Parathyroid adenoma (tissue), 2 donors: Measurements from ENCODE around the gene IGF1R.
A peak's percentile ranks its signal among the peaks of the same experiment; 100 is the strongest.

Experiments used
- H2AFZ ChIP-seq: fragments of 300-600 bp; sonication (generic); one replicate; pipeline ENCODE4 v1.7.0; 2017; ENCODE audit warnings: antibody characterized with exemption, mild to moderate bottlenecking
- H3K27ac ChIP-seq: fragments of 300-600 bp; sonication (generic); one replicate; pipeline ENCODE4 v1.7.0; 2017
- H3K27me3 ChIP-seq: fragments of 300-600 bp; sonication (generic); one replicate; pipeline ENCODE4 v1.7.0; 2017; ENCODE audit warnings: low read length; ENCODE audit not compliant: control insufficient read depth, insufficient read depth
- H3K36me3 ChIP-seq: fragments of 300-600 bp; sonication (generic); one replicate; pipeline ENCODE4 v1.7.0; 2017; ENCODE audit warnings: low read length; ENCODE audit not compliant: control insufficient read depth, insufficient read depth
- H3K4me1 ChIP-seq: fragments of 300-600 bp; sonication (generic); one replicate; pipeline ENCODE4 v1.7.0; 2017; ENCODE audit warnings: control low read depth
- H3K4me2 ChIP-seq: fragments of 300-600 bp; sonication (generic); one replicate; pipeline ENCODE4 v1.7.0; 2017; ENCODE audit warnings: low read length
- H3K4me3 ChIP-seq: fragments of 300-600 bp; sonication (generic); one replicate; pipeline ENCODE4 v1.7.0; 2017; ENCODE audit warnings: low read depth, low read length
- H3K79me2 ChIP-seq: fragments of 300-600 bp; sonication (generic); one replicate; pipeline ENCODE4 v1.7.0; 2017; ENCODE audit warnings: control low read depth
- H3K9ac ChIP-seq: fragments of 300-600 bp; sonication (generic); one replicate; pipeline ENCODE4 v1.7.0; 2017; ENCODE audit warnings: mild to moderate bottlenecking
- H3K9me3 ChIP-seq: fragments of 300-600 bp; sonication (generic); one replicate; pipeline ENCODE4 v1.7.0; 2017; ENCODE audit warnings: low read length; ENCODE audit not compliant: control insufficient read depth
- TF ChIP-seq, protein P1 (sequence below): fragments of 300-600 bp; sonication (generic); IDR thresholded peaks from one replicate; pipeline ENCODE4 v1.7.0; 2017; ENCODE audit warnings: antibody characterized with exemption, mild to moderate bottlenecking
- donor health status: primary hyperparathyroidism.

Gene IGF1R

DNA sequence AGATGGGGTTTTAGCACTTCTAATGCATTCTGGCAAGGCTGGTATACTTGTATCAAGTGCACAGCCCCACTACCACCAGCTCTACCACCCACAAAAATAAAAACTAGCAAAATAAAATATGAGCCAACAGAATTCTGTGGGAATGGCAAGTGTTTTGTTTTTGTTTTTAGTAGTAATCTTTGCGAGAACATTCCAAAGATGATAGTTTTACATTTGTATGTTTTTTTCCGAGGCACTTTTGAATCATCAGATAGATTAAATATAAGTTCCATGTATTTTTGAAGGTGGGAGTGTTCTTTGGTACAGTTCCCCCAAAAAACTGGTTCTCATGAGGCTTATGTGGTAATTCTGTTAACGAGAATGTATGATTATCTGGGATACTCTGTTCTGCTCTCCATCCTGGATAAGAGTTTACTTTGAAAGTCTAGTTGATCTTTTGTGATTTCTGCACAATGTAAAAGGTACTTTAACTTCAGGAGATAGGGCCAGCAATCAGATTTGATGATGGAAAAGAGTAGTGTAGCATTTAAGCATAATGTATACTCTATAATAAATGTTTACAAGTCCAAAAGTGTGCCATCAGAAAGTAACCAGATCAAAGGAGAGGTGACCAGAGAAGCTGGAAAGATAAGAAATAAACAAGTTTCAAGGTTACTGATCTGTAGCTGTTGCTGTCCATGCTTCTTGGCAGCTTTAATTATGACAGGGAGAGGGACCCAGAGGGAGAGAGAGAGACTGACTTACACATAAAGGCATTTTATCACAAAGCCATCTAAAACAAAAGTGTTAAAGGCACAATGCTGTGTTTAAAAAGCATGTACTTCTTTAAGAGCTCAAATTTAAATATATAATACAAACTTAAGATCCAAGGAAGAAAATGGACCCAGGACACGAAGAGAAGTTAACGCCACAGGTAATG is 228.4 kb downstream of the IGF1R start:
- no peaks in the 10 kb centered on the region for H3K27me3 ChIP-seq
- no peaks in the 10 kb centered on the region for H3K36me3 ChIP-seq
- no peak overlapping the region for H3K9ac ChIP-seq
- H2AFZ ChIP-seq = no peak overlapping the region
- H3K79me2 ChIP-seq = no peaks in the 10 kb centered on the region
- H3K9me3 ChIP-seq = no peaks in the 10 kb centered on the region
- H3K27ac ChIP-seq = peak overlapping the region; percentile 65
- TF ChIP-seq, protein P1, sequence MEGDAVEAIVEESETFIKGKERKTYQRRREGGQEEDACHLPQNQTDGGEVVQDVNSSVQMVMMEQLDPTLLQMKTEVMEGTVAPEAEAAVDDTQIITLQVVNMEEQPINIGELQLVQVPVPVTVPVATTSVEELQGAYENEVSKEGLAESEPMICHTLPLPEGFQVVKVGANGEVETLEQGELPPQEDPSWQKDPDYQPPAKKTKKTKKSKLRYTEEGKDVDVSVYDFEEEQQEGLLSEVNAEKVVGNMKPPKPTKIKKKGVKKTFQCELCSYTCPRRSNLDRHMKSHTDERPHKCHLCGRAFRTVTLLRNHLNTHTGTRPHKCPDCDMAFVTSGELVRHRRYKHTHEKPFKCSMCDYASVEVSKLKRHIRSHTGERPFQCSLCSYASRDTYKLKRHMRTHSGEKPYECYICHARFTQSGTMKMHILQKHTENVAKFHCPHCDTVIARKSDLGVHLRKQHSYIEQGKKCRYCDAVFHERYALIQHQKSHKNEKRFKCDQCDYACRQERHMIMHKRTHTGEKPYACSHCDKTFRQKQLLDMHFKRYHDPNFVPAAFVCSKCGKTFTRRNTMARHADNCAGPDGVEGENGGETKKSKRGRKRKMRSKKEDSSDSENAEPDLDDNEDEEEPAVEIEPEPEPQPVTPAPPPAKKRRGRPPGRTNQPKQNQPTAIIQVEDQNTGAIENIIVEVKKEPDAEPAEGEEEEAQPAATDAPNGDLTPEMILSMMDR = no peak
- no peak overlapping the region for H3K4me3 ChIP-seq
- peak overlapping the region; percentile 14 for H3K4me2 ChIP-seq
- peaks cover 24% of the 10 kb centered on the region for H3K4me1 ChIP-seq

DNA sequence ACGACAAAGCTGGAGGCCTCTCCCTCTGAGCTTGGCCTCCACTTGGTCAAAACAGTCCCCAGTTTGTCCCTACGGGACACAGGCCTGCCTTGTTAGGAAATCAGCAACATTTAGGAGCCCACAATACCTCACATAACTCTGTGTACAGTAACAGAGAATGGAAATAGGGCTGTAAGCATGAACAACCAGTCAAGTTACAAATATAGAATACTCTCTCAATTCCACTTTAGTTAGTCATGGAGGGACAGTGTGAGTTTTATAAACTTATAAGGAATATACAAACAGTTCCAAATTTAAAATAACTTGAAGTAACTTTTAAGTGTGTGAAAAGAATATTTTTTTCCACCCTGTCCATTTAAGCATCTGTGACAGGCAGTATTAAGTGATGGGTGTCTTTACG is 229.8 kb downstream of the IGF1R start:
- Histone ChIP-seq H3K27ac (peak overlapping the region; percentile 51), H3K27me3 (no peaks in the 10 kb centered on the region), H2AFZ (no peak overlapping the region), H3K9me3 (no peaks in the 10 kb centered on the region), H3K4me1 (peaks cover 24% of the 10 kb centered on the region), H3K9ac (no peak overlapping the region), H3K36me3 (no peaks in the 10 kb centered on the region), H3K79me2 (peaks cover 2% of the 10 kb centered on the region), H3K4me2 (no peak overlapping the region), H3K4me3 (no peak overlapping the region)
- TF ChIP-seq, protein P1 = no peak

GRCh38 chr15:98878862-98879261 is 230.5 kb downstream of the IGF1R start:
- Histone ChIP-seq H3K4me2 (no peak overlapping the region), H3K9me3 (no peaks in the 10 kb centered on the region), H3K4me3 (no peak overlapping the region), H2AFZ (no peak overlapping the region), H3K27ac (no peak overlapping the region), H3K4me1 (peaks cover 24% of the 10 kb centered on the region), H3K36me3 (no peaks in the 10 kb centered on the region), H3K9ac (no peak overlapping the region), H3K79me2 (peaks cover 2% of the 10 kb centered on the region), H3K27me3 (no peaks in the 10 kb centered on the region)
- TF ChIP-seq, protein P1 = no peak

DNA sequence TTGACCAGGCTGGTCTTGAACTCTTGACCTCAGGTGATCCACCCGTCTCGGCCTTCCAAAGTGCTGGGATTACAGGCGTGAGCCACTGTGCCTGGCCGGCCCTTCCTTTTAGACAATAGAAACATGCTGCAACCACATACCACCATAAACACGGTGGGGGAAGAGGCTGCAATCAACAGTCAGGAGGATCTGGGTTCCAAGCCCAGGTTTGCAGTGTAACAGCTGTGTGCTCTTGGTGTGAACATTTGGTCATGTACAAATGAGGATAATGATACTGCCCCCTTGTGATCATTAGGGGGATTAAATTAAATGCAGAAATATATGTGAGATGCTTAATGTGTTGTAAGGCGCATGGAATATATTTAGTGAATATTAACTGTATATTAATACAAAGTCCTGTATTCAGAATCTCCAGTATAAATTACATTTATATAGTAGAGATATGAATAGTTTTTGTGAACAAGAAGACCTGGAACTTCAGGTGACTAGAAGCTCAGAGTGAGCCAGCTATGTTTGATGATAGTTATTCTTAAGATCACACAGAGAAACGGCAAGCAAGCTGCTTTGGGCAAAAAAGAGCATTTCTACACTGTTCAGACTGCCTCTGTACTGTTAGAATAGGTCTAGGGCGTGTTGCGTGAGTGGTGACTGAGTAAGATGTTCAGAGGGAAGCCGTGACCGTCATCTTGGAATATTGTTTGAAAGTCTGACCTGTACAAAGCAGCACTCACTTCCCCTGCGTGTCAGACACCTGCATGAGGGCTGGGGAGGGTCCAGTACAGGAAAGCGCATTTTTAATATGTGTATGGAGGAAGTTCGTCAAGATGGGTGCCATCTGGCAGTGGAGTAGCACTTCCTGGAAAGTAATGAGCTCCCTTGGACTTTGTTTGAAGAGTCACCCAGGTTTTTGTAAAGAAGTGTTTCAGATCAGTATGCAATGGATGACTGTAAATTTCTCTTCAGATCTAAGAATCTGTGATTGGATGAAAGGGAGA is 233.5 kb downstream of the IGF1R start:
- Histone ChIP-seq H2AFZ (no peak overlapping the region), H3K79me2 (peaks cover 2% of the 10 kb centered on the region), H3K27ac (no peak overlapping the region), H3K4me1 (peaks cover 15% of the 10 kb centered on the region), H3K4me3 (no peak overlapping the region), H3K9ac (no peak overlapping the region), H3K27me3 (no peaks in the 10 kb centered on the region), H3K4me2 (no peak overlapping the region), H3K36me3 (no peaks in the 10 kb centered on the region), H3K9me3 (no peaks in the 10 kb centered on the region)
- TF ChIP-seq, protein P1 = peak; percentile 52
